ENCODE data around the gene RAD51B. TPM values are rescaled to one million over a fixed set of nuclear protein-coding genes. Genes with fewer than 3 reads are reported as not detected.

The RAD51B gene
- total RNA-seq, 1 experiment from 2014 or later, result 20.0 TPM

DNA sequence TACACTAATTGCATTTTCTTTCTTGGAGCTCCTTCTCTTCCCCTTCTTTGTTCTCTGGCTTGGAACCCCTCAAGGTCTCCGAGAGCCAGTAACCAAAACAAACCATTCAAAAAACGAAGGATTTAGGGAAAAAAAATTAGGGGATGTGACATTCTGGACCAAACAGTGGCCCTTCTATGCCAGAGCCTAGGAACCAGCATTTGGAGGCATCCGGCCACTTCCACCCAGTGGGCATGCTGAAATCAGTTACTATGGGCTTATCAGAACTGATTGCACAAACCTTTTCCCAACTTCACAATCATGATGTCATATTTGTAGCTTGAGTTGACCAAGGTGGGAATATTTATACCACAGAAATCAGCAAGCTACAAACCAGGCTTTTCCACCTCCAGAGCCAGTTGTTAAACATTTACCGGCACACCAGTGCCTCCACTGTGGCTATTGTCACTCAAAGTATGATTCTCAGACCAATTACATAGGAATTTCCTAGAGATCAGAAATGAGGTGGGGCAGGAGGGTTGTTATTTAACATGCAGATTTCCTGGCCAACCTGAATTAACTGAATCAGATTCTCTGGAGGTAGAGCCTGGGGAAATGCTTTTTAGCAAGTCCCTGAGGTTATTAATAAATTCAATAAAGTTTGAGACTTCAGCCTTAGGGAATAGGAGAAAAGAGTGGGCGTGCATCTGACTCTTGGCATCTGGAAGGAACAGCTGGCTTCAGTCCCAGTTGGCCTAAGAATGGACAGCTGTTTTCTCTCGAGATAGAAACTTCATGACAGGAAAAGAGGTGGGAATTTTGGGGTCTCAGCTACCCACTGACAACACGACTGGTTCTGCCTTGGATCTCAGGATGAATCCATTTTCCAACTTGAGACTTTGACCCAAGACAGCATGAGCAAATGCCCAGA lies 699.4 kb downstream of the RAD51B start (continued):
- TF ChIP-seq, protein P1, sequence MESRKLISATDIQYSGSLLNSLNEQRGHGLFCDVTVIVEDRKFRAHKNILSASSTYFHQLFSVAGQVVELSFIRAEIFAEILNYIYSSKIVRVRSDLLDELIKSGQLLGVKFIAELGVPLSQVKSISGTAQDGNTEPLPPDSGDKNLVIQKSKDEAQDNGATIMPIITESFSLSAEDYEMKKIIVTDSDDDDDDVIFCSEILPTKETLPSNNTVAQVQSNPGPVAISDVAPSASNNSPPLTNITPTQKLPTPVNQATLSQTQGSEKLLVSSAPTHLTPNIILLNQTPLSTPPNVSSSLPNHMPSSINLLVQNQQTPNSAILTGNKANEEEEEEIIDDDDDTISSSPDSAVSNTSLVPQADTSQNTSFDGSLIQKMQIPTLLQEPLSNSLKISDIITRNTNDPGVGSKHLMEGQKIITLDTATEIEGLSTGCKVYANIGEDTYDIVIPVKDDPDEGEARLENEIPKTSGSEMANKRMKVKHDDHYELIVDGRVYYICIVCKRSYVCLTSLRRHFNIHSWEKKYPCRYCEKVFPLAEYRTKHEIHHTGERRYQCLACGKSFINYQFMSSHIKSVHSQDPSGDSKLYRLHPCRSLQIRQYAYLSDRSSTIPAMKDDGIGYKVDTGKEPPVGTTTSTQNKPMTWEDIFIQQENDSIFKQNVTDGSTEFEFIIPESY (IDR thresholded peaks at IDR 0.05; ENCODE audit: extremely low read depth, insufficient replicate concordance, low read length), result no peak
- TF ChIP-seq SIN3A (IDR thresholded peaks at IDR 0.05; ENCODE audit: low read depth), result no peak
- TF ChIP-seq ZFX (IDR thresholded peaks at IDR 0.05), result no peak
- TF ChIP-seq, protein P2, sequence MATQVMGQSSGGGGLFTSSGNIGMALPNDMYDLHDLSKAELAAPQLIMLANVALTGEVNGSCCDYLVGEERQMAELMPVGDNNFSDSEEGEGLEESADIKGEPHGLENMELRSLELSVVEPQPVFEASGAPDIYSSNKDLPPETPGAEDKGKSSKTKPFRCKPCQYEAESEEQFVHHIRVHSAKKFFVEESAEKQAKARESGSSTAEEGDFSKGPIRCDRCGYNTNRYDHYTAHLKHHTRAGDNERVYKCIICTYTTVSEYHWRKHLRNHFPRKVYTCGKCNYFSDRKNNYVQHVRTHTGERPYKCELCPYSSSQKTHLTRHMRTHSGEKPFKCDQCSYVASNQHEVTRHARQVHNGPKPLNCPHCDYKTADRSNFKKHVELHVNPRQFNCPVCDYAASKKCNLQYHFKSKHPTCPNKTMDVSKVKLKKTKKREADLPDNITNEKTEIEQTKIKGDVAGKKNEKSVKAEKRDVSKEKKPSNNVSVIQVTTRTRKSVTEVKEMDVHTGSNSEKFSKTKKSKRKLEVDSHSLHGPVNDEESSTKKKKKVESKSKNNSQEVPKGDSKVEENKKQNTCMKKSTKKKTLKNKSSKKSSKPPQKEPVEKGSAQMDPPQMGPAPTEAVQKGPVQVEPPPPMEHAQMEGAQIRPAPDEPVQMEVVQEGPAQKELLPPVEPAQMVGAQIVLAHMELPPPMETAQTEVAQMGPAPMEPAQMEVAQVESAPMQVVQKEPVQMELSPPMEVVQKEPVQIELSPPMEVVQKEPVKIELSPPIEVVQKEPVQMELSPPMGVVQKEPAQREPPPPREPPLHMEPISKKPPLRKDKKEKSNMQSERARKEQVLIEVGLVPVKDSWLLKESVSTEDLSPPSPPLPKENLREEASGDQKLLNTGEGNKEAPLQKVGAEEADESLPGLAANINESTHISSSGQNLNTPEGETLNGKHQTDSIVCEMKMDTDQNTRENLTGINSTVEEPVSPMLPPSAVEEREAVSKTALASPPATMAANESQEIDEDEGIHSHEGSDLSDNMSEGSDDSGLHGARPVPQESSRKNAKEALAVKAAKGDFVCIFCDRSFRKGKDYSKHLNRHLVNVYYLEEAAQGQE (IDR thresholded peaks at IDR 0.05; ENCODE audit: low read depth), result no peak
- no peak for TF ChIP-seq EZH2 (IDR thresholded peaks at IDR 0.05)
- no peak for TF ChIP-seq EGR1 (IDR thresholded peaks at IDR 0.05; ENCODE audit: low read depth)
- no peak for TF ChIP-seq POLR2A (IDR thresholded peaks at IDR 0.05; ENCODE audit: borderline replicate concordance, extremely low read depth, insufficient read depth, insufficient read length)
- no peak for TF ChIP-seq SP1 (IDR thresholded peaks at IDR 0.05; ENCODE audit: low read depth)
- no peak for TF ChIP-seq TCF7L2 (IDR thresholded peaks at IDR 0.05; ENCODE audit: borderline replicate concordance, extremely low read depth, insufficient read depth, insufficient read length)

Measured in HCT116 (cell line).